H1 (cell line): Measurements from ENCODE around the gene ITPKB. TPM values are rescaled to one million over a fixed set of nuclear protein-coding genes. Genes with fewer than 3 reads are reported as not detected.

Source experiments
- CTCF ChIA-PET: fragments of 300-600 bp; sonication (Branson Sonifier 250); formaldehyde crosslinking; loops from one replicate; lab custom pipeline; 2021; ENCODE audit not compliant: partially characterized antibody; lab: Charles Lee
- POLR2A ChIA-PET: fragments of 300-600 bp; sonication (Branson Sonifier 250); formaldehyde crosslinking; loops from one replicate; lab custom pipeline; 2021; ENCODE audit warnings: inconsistent platforms; ENCODE audit not compliant: partially characterized antibody; lab: Charles Lee
- DNase-seq, 2 experiments: peaks; one replicate each; pipeline versions ENCODE4 v3.0.0 to v3.0.0-alpha.2; 2010 to 2022; ENCODE audit warnings: low spot score in 2 of 2, low read depth in 1 of 2, mixed read lengths in 1 of 2
- FAIRE-seq: peaks from 2 replicates; lab custom pipeline; 2011; peaks lifted over from hg19 to GRCh38; lab: Jason Lieb, UNC
- H2AFZ ChIP-seq: 2 replicates; pipeline ENCODE4 v1.8.1; 2012; ENCODE audit warnings: low read length, inconsistent platforms
- H2AK5ac ChIP-seq: 2 replicates; pipeline ENCODE4 v1.6.1; 2013; ENCODE audit warnings: low read depth, low read length
- H2BK120ac ChIP-seq: replicated peaks from 2 replicates; pipeline ENCODE3; 2013; ENCODE audit warnings: low read depth, low read length, inconsistent platforms
- H2BK12ac ChIP-seq: 2 replicates; pipeline ENCODE4 v1.6.1; 2013; ENCODE audit warnings: low read depth, low read length
- H2BK15ac ChIP-seq: 2 replicates; pipeline ENCODE4 v1.6.1; 2013; ENCODE audit warnings: low read length
- H2BK20ac ChIP-seq: 2 replicates; pipeline ENCODE4 v1.6.1; 2013; ENCODE audit warnings: low read length
- H2BK5ac ChIP-seq: 2 replicates; pipeline ENCODE4 v1.6.1; 2013; ENCODE audit warnings: low read depth, low read length
- H3K14ac ChIP-seq: 2 replicates; pipeline ENCODE4 v1.6.1; 2013; ENCODE audit warnings: inconsistent platforms; ENCODE audit not compliant: insufficient read length
- H3K18ac ChIP-seq: 2 replicates; pipeline ENCODE4 v1.6.1; 2013; ENCODE audit warnings: low read length; ENCODE audit errors: extremely low read depth
- H3K23ac ChIP-seq: 2 replicates; pipeline ENCODE4 v1.6.1; 2013; ENCODE audit warnings: inconsistent platforms; ENCODE audit not compliant: insufficient read length
- H3K23me2 ChIP-seq: 2 replicates; pipeline ENCODE4 v1.6.1; 2013; ENCODE audit warnings: low read depth, low read length
- H3K27ac ChIP-seq: 2 replicates; pipeline ENCODE4 v1.6.1; 2011; ENCODE audit warnings: low read depth, low read length, inconsistent platforms
- H3K27me3 ChIP-seq, 4 experiments: replicated peaks in 1 of 4; 1 replicate in 1 of 4; 2 replicates in 3 of 4; pipeline versions ENCODE4 v1.6.1 to v1.8.1; 2011 to 2013; ENCODE audit warnings: low read length in 3 of 4, mild to moderate bottlenecking in 3 of 4, inconsistent platforms in 2 of 4, mixed read lengths in 2 of 4, moderate library complexity in 1 of 4; ENCODE audit not compliant: control insufficient read depth in 3 of 4, insufficient read depth in 3 of 4; ENCODE audit errors: extremely low read depth in 1 of 4
- H3K36me3 ChIP-seq, 4 experiments: 2 replicates each; pipeline versions ENCODE4 v1.6.1 to v1.8.1; 2011 to 2013; ENCODE audit warnings: mild to moderate bottlenecking in 4 of 4, low read length in 3 of 4, moderate library complexity in 2 of 4, control low read depth in 1 of 4, inconsistent platforms in 1 of 4; ENCODE audit not compliant: insufficient read depth in 4 of 4, control insufficient read depth in 2 of 4
- H3K4ac ChIP-seq: replicated peaks from 2 replicates; pipeline ENCODE3; 2013; ENCODE audit warnings: low read length, low read depth, mixed read lengths, inconsistent platforms; ENCODE audit not compliant: insufficient read length
- H3K4me1 ChIP-seq, 4 experiments: replicated peaks in 1 of 4; 1 replicate in 1 of 4; 2 replicates in 3 of 4; pipeline versions ENCODE4 v1.6.1 to v1.8.1; 2011 to 2013; ENCODE audit warnings: low read length in 3 of 4, inconsistent platforms in 2 of 4, mixed read lengths in 1 of 4; ENCODE audit not compliant: insufficient read depth in 4 of 4, control insufficient read depth in 3 of 4
- H3K4me2 ChIP-seq, 2 experiments: 2 replicates each; pipeline versions ENCODE4 v1.6.1 to v1.8.1; 2011 to 2013; ENCODE audit warnings: low read depth in 2 of 2, low read length in 2 of 2, control low read depth in 1 of 2, inconsistent platforms in 1 of 2, mild to moderate bottlenecking in 1 of 2; ENCODE audit not compliant: insufficient read depth in 1 of 2
- H3K4me3 ChIP-seq, 4 experiments: fragments of 200-600, 300-600 bp in 1 of 4; sonication (generic), shearing (Covaris generic), sonication (Bioruptor Twin) in 1 of 4; 2 replicates each; pipeline versions ENCODE4 v1.5.1 to v1.8.1; 2011 to 2016; ENCODE audit warnings: low read length in 4 of 4, low read depth in 3 of 4, control low read depth in 2 of 4, inconsistent platforms in 2 of 4, mild to moderate bottlenecking in 2 of 4, mixed read lengths in 1 of 4, moderate library complexity in 1 of 4; ENCODE audit not compliant: insufficient read depth in 2 of 4; ENCODE audit errors: extremely low read depth in 1 of 4
- H3K56ac ChIP-seq: replicated peaks from 2 replicates; pipeline ENCODE3; 2013; ENCODE audit warnings: low read depth, mild to moderate bottlenecking, mixed read lengths, low read length, inconsistent platforms; ENCODE audit not compliant: insufficient read length
- H3K79me1 ChIP-seq: 2 replicates; pipeline ENCODE4 v1.6.1; 2013; ENCODE audit warnings: low read depth, low read length, control low read depth
- H3K79me2 ChIP-seq, 2 experiments: 2 replicates each; pipeline versions ENCODE4 v1.6.1 to v1.8.1; 2012 to 2013; ENCODE audit warnings: low read length in 2 of 2, mild to moderate bottlenecking in 2 of 2, inconsistent platforms in 1 of 2; ENCODE audit not compliant: insufficient read depth in 2 of 2, control insufficient read depth in 1 of 2
- H3K9ac ChIP-seq, 4 experiments: replicated peaks in 1 of 4; 1 replicate in 1 of 4; 2 replicates in 3 of 4; pipeline versions ENCODE4 v1.6.1 to v1.8.1; 2011 to 2013; ENCODE audit warnings: low read depth in 3 of 4, low read length in 3 of 4, control low read depth in 2 of 4, mild to moderate bottlenecking in 2 of 4, moderate library complexity in 2 of 4, inconsistent platforms in 1 of 4; ENCODE audit errors: extremely low read depth in 1 of 4
- H3K9me3 ChIP-seq, 2 experiments: 2 replicates each; pipeline versions ENCODE4 v1.6.1 to v1.8.1; 2012 to 2013; ENCODE audit warnings: mild to moderate bottlenecking in 2 of 2, moderate library complexity in 2 of 2, control low read depth in 1 of 2, inconsistent platforms in 1 of 2, low read depth in 1 of 2, low read length in 1 of 2, mixed read lengths in 1 of 2; ENCODE audit not compliant: insufficient read depth in 2 of 2
- H4K20me1 ChIP-seq, 2 experiments: replicated peaks in 1 of 2; 2 replicates each; pipeline versions ENCODE3 to v1.8.1; 2011 to 2013; ENCODE audit warnings: inconsistent platforms in 2 of 2, low read length in 2 of 2, mild to moderate bottlenecking in 1 of 2; ENCODE audit not compliant: insufficient read depth in 2 of 2, control insufficient read depth in 1 of 2
- H4K5ac ChIP-seq: 2 replicates; pipeline ENCODE4 v1.6.1; 2013; ENCODE audit warnings: low read length, low read depth, mixed read lengths, inconsistent platforms; ENCODE audit not compliant: insufficient read length
- H4K8ac ChIP-seq: 2 replicates; pipeline ENCODE4 v1.8.0; 2013; ENCODE audit warnings: mild to moderate bottlenecking, moderate library complexity, low read length, inconsistent platforms; ENCODE audit not compliant: insufficient read depth; ENCODE audit errors: extremely low read depth
- H4K91ac ChIP-seq: replicated peaks from 2 replicates; pipeline ENCODE3; 2013; ENCODE audit warnings: low read length, mixed read lengths, inconsistent platforms; ENCODE audit not compliant: insufficient read length
- RAD21 ChIP-seq, 2 experiments: IDR thresholded peaks in 1 of 2; conservative IDR thresholded peaks in 1 of 2; 2 replicates each; pipeline ENCODE4 v1.6.1; 2011; ENCODE audit warnings: low read depth in 2 of 2, low read length in 2 of 2, improper control_type of control experiment in 1 of 2, inconsistent platforms in 1 of 2, mild to moderate bottlenecking in 1 of 2, moderate library complexity in 1 of 2
- WGBS, 2 experiments: shearing (Covaris generic) in 1 of 2; methylation state at CpG; one replicate each; pipeline versions ENCODE4 v1.1.6 to v1.1.7; 2013 to 2015; ENCODE audit warnings: low lambda C conversion rate in 2 of 2, mixed read lengths in 2 of 2, inconsistent platforms in 1 of 2, low coverage in 1 of 2, missing lambda C conversion rate in 1 of 2; ENCODE audit not compliant: insufficient replicate concordance in 2 of 2, insufficient coverage in 1 of 2, insufficient read length in 1 of 2; ENCODE audit errors: extremely low coverage in 1 of 2, missing lambda C conversion rate in 1 of 2; 5-methylcytosine and 5-hydroxymethylcytosine counted together
- polyA plus RNA-seq, 7 experiments: library from polyadenylated mRNA; depleted of rRNA in 3 of 7; stranded (reverse) in 5 of 7; unstranded in 2 of 7; fragments of >200 nt in 5 of 7; fragments of 200-250 nt in 2 of 7; gene quantifications; 1 replicate in 5 of 7; 2 replicates in 1 of 7; 4 replicates in 1 of 7; pipeline versions ENCODE4 v1.2.1 to v1.2.3, GENCODE V29; 2011 to 2013; ENCODE audit warnings: missing spikeins in 2 of 7, mixed read lengths in 2 of 7
- total RNA-seq: library from RNA; stranded (reverse); fragmentation: NEBNext Ultra II Directional; extraction: Animal tissue kit (Norgen Biotek cat#: 25700); gene quantifications from 2 replicates; pipeline ENCODE4 v1.2.1, GENCODE V29; 2021

The ITPKB gene
- total and polyA plus RNA-seq, 2 of the 8 experiments (the other 6 are each of a cell fraction or from before 2014, with no cell fraction given) = 1.7 to 4.8 TPM

DNA sequence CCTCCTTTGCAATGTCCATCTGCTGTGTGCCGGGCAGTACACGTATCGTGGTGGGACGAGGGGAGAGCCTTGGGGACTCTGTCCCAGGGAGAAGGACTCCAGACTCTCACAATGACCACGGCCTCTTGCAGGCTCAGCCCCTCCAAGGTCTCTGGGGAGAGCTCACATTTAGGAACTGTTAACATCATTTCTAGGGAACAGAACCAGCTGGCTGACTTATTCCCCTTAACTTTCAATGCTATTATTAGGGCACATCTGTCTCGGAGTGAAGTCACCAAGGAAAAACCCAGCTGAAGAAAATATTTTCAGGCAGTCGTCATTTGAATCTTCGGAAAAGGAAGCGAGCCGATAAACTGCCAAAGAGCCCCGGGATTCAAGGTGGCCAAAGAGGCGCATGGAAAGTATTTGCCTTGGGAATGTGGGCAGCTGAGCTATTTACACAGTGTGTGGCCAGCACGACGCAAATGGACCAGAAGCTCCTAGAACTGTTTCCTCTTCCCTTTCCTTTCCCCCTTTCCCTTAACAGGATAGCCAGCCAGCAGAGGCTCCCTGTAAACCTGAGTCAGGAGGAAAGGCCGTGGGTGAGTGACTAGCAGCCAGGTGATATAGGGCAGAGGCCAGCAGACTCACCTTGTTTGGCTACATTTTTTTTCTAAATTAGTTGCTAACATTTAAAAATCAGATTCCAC lies 74.5 kb downstream of the ITPKB start:
- Histone ChIP-seq H2BK120ac (no peak overlapping the region), H3K79me2 (no peaks in the 10 kb centered on the region), H3K23me2 (no peaks in the 10 kb centered on the region), H4K5ac (no peak overlapping the region), H3K4me2 (no peak overlapping the region), H2BK20ac (no peak overlapping the region), H3K14ac (no peak overlapping the region), H3K79me1 (no peaks in the 10 kb centered on the region), H3K27me3 (no peaks in the 10 kb centered on the region), H2AK5ac (no peak overlapping the region), H3K18ac (no peak overlapping the region), H4K20me1 (no peaks in the 10 kb centered on the region), H3K9me3 (no peaks in the 10 kb centered on the region), H3K36me3 (no peaks in the 10 kb centered on the region), H3K9ac (no peak overlapping the region), H3K4me1 (peaks cover 2 to 10% (median 2%) of the 10 kb centered on the region in 4 experiments; a peak in 5 of 7 replicates), H2BK12ac (no peak overlapping the region; the same call in 1 of the 2 replicates), H4K91ac (no peak overlapping the region), H3K56ac (no peak overlapping the region), H2BK15ac (no peak overlapping the region), H3K4me3 (no peak overlapping the region), H3K23ac (no peak overlapping the region), H4K8ac (0 out of 2 replicates have a peak overlapping the region, but pooled peaks have one; percentile 20), H3K4ac (no peak overlapping the region), H3K27ac (no peak overlapping the region), H2AFZ (no peak overlapping the region), H2BK5ac (no peak overlapping the region)
- CTCF ChIA-PET = interaction anchor here (0.8 to 1.8 kb wide), 8 partner anchors 9 to 72 kb away, joined by 3 to 7 read pairs (median 4); no protein-coding TSS in a partner anchor
- no peak for FAIRE-seq
- POLR2A ChIA-PET = interaction anchor here (1.0 kb wide), 1 partner anchor 13 kb away, joined by 3 read pairs; no protein-coding TSS in a partner anchor
- WGBS, 2 experiments = 85% methylated on average over 14 of the region's 15 CpGs; no CpG with 5 or more reads in 1 of the 2 experiments
- no peak for TF ChIP-seq RAD21 (IDR thresholded peaks at IDR 0.05 in 1 of 2, conservative IDR thresholded peaks at IDR 0.05 in 1 of 2; ENCODE audit: low read depth in 2 of 2, low read length in 2 of 2)
- no peak for DNase-seq
